ENCODE data around the gene GRIP2. TPM values are rescaled to one million over a fixed set of nuclear protein-coding genes. Genes with fewer than 3 reads are reported as not detected.

Gene GRIP2
- total RNA-seq, 1 experiment from 2014 or later, result not detected

DNA sequence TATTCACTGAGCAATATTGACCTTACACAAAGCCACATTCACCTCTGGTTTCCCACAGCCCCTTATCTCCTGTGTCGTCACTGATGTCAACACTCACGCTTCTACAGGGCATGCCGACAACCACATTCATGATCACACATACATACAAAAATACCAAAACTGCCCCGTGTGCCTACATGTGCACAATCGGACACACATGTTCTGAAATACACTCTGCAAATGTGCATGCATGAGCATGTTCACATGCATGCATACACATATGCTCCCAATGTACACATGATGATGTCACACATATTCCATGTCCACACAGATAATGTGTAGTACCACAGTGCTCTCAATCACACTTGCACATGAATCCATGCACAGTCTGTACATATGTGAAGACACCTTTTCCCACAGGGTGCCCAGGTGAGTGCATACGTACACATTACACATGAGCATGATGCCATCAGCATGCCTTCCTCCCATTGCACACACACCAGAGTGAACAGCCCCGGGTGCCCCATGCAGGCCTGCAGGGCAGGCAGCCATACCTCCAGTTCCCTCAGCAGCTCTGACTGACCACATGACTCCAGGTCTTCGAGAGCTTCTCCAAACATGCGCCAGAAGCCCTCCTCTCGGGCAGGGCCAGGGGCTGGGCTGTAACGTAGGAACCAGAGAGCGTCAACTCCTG is 37.0 kb downstream of the GRIP2 start:
- Mint-ChIP-seq H3K36me3 (ENCODE audit: insufficient read depth, unreplicated experiment) (no peaks in the 10 kb centered on the region), H3K27me3 (ENCODE audit: insufficient read depth, unreplicated experiment) (peaks cover under 1% of the 10 kb centered on the region), H3K9me3 (ENCODE audit: unreplicated experiment) (peaks cover 29% of the 10 kb centered on the region), H3K4me3 (ENCODE audit: unreplicated experiment) (no peak overlapping the region), H3K4me1 (ENCODE audit: insufficient read depth, unreplicated experiment) (no peaks in the 10 kb centered on the region), H3K27ac (ENCODE audit: low read depth, unreplicated experiment) (no peak overlapping the region)
- TF ChIP-seq, protein P1, sequence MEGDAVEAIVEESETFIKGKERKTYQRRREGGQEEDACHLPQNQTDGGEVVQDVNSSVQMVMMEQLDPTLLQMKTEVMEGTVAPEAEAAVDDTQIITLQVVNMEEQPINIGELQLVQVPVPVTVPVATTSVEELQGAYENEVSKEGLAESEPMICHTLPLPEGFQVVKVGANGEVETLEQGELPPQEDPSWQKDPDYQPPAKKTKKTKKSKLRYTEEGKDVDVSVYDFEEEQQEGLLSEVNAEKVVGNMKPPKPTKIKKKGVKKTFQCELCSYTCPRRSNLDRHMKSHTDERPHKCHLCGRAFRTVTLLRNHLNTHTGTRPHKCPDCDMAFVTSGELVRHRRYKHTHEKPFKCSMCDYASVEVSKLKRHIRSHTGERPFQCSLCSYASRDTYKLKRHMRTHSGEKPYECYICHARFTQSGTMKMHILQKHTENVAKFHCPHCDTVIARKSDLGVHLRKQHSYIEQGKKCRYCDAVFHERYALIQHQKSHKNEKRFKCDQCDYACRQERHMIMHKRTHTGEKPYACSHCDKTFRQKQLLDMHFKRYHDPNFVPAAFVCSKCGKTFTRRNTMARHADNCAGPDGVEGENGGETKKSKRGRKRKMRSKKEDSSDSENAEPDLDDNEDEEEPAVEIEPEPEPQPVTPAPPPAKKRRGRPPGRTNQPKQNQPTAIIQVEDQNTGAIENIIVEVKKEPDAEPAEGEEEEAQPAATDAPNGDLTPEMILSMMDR (IDR thresholded peaks at IDR 0.05; ENCODE audit: unreplicated experiment), result no peak
- intact Hi-C loops (cut with micrococcal nuclease), result loop anchor here (10.0 kb wide), 1 partner anchor 282 kb away; no protein-coding TSS in a partner anchor
- DNase-seq (ENCODE audit: unreplicated experiment), result no peak
- ChIA-PET POLR2A (no interaction called here), CTCF (interaction anchor here (0.7 kb wide), 1 partner anchor 77 kb away, joined by 3 read pairs; no protein-coding TSS in a partner anchor)
- no TSS peak for BruUV-seq (replicated peaks)

GRCh38 chr3:14502472-14502871 is 37.7 kb downstream of the GRIP2 start:
- H3K4me3 Mint-ChIP-seq (ENCODE audit: unreplicated experiment), result no peak overlapping the region
- BruUV-seq (replicated peaks), result no TSS peak
- peaks cover 8% of the 10 kb centered on the region for H3K27me3 Mint-ChIP-seq (ENCODE audit: insufficient read depth, unreplicated experiment)
- TF ChIP-seq, protein P1 (IDR thresholded peaks at IDR 0.05; ENCODE audit: unreplicated experiment), result no peak
- no peak overlapping the region for H3K27ac Mint-ChIP-seq (ENCODE audit: low read depth, unreplicated experiment)
- ChIA-PET POLR2A (no interaction called here), CTCF (interaction anchor here (0.6 to 0.7 kb wide), 2 partner anchors 43 to 76 kb away, joined by 3 read pairs; no protein-coding TSS in a partner anchor)
- intact Hi-C loops (cut with micrococcal nuclease), result loop anchor here (10.0 kb wide), 1 partner anchor 282 kb away; no protein-coding TSS in a partner anchor
- H3K9me3 Mint-ChIP-seq (ENCODE audit: unreplicated experiment), result peaks cover 29% of the 10 kb centered on the region
- no peaks in the 10 kb centered on the region for H3K36me3 Mint-ChIP-seq (ENCODE audit: insufficient read depth, unreplicated experiment)
- no peak for DNase-seq (ENCODE audit: unreplicated experiment)
- H3K4me1 Mint-ChIP-seq (ENCODE audit: insufficient read depth, unreplicated experiment), result no peaks in the 10 kb centered on the region

DNA sequence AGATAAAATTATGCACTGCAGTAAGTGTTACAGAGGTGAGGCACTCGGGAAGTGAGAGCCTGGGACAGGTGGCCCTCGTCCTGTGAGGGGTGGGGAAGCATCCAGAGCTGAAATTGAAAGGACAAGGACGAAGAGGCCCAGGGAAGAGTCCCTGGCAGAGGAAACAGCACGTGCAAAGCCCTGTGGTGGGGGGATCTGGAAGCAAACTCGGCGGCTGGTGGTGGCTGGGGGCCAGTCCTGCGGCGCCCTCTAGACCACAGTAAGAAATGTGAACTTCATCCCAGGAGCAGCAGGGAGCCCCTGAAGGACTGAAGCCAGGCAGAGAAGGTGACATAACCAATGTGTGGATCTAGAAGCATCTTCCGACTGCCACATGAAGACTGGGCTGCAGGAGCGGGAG is 42.8 kb downstream of the GRIP2 start:
- peaks cover 14% of the 10 kb centered on the region for H3K27me3 Mint-ChIP-seq (ENCODE audit: insufficient read depth, unreplicated experiment)
- H3K9me3 Mint-ChIP-seq (ENCODE audit: unreplicated experiment), result peaks cover 17% of the 10 kb centered on the region
- H3K4me1 Mint-ChIP-seq (ENCODE audit: insufficient read depth, unreplicated experiment), result no peaks in the 10 kb centered on the region
- TF ChIP-seq, protein P1 (IDR thresholded peaks at IDR 0.05; ENCODE audit: unreplicated experiment), result no peak
- ChIA-PET CTCF (interaction anchor here (0.6 to 0.7 kb wide), 2 partner anchors 615 to 706 kb away, joined by 3 read pairs; no protein-coding TSS in a partner anchor), POLR2A (no interaction called here)
- DNase-seq (ENCODE audit: unreplicated experiment), result no peak
- H3K36me3 Mint-ChIP-seq (ENCODE audit: insufficient read depth, unreplicated experiment), result no peaks in the 10 kb centered on the region
- intact Hi-C loops (cut with micrococcal nuclease), result no loop called here
- H3K4me3 Mint-ChIP-seq (ENCODE audit: unreplicated experiment), result no peak overlapping the region
- BruUV-seq (replicated peaks), result no TSS peak
- no peak overlapping the region for H3K27ac Mint-ChIP-seq (ENCODE audit: low read depth, unreplicated experiment)

GRCh38 chr3:14496351-14496750 is 43.8 kb downstream of the GRIP2 start:
- no peaks in the 10 kb centered on the region for H3K36me3 Mint-ChIP-seq (ENCODE audit: insufficient read depth, unreplicated experiment)
- POLR2A ChIA-PET, result no interaction called here
- H3K4me3 Mint-ChIP-seq (ENCODE audit: unreplicated experiment), result no peak overlapping the region
- H3K27ac Mint-ChIP-seq (ENCODE audit: low read depth, unreplicated experiment), result no peak overlapping the region
- DNase-seq (ENCODE audit: unreplicated experiment), result no peak
- no peaks in the 10 kb centered on the region for H3K4me1 Mint-ChIP-seq (ENCODE audit: insufficient read depth, unreplicated experiment)
- CTCF ChIA-PET, result interaction anchor here (1.6 kb wide), 1 partner anchor 596 kb away, joined by 3 read pairs; no protein-coding TSS in a partner anchor
- TF ChIP-seq, protein P1 (IDR thresholded peaks at IDR 0.05; ENCODE audit: unreplicated experiment), result no peak
- intact Hi-C loops (cut with micrococcal nuclease), result no loop called here
- peaks cover 14% of the 10 kb centered on the region for H3K27me3 Mint-ChIP-seq (ENCODE audit: insufficient read depth, unreplicated experiment)
- BruUV-seq (replicated peaks), result no TSS peak
- peaks cover 7% of the 10 kb centered on the region for H3K9me3 Mint-ChIP-seq (ENCODE audit: unreplicated experiment)

All from MCF 10A (cell line).